HG03039 (cell line): ENCODE results near the gene PTPN3.
"Not testable (repeated sequence)": the region's sequence is repeated elsewhere in the genome, so short reads cannot be mapped to it uniquely, and the experiment has no call there.

Experiments
- ATAC-seq: cut with Tn5 transposase; IDR thresholded peaks from one replicate; pipeline ENCODE4 v1.9.1; 2021; ENCODE audit warnings: mild to moderate bottlenecking, moderate library complexity; ENCODE audit not compliant: unreplicated experiment

The PTPN3 gene

DNA sequence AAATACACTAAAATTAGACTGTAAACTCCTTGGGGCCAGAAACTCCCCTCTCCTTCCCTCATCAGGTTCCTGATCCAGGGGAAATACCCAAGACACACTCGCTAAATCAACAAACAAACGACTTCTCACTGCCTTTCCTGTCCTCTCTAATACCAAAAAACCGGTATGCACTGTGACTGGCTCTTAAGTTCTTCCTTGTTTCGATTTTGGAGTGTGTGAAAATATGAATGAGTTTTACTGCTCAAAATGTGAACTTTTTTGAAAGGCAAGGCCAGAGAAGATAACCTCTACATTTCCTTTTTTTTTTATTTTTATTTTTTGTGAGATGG lies 96.2 kb downstream of the PTPN3 start:
- no peak for ATAC-seq

DNA sequence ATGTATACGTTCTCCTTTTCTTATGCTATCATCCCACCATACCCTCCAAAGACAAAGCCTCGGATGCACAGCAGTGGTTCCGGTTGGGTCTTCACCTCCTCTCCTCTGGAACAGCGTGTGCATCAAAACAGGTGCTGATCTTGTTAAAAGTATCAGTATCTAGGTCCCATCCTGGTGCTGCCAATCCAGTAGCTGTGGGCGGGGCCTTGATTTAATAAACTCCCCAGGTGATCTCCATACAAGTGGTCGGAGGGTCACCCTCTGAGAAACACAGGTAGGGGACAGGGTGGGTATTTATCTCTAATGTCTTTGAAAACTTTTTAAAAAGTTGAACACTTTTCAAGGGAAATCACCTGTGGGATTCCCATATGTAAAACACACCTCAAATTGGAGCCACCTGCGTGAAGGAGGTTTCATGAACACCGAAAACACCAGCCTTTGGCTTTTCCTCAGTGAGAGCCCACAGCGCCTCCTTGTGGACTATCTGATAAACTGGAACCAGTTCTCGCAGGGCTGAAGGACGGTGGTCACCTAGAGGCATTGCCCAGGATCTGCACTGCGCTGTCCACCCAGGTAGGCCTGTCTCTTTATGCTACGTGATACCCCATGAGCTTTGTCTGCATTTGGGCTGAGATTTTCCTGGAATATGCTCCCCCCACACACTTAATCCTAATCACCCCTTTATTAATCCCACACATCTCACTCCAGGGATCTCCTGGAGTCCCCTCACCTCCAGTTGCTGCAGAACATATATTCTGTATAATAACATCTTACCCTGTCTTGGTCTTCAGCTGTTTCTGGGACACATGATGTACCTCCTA lies 96.7 kb downstream of the PTPN3 start:
- ATAC-seq, result no peak

DNA sequence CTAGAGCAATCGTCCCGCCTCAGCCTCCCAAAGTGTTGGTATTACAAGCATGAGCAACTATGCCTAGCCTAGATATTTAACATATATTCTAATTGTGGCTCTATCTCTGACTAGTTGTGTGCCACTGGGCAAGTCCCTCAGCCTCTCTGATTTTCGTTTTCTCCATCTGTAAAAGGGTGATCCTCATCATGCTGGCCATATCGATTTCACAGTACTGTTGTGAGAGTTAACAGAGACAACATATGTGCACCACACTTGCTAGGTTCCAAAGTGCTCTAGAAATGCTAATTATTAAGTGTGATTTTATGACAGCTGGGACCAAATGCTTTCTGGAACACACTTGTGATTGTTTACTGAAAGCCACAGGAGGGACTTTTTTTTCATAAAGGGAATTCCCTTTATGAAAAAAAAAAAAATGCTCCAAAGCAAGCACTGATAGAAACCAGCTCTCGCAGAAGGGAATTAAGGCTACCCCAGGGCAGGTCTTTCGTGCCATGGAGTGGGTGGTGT lies 98.8 kb downstream of the PTPN3 start:
- ATAC-seq, result peak; percentile 69

DNA sequence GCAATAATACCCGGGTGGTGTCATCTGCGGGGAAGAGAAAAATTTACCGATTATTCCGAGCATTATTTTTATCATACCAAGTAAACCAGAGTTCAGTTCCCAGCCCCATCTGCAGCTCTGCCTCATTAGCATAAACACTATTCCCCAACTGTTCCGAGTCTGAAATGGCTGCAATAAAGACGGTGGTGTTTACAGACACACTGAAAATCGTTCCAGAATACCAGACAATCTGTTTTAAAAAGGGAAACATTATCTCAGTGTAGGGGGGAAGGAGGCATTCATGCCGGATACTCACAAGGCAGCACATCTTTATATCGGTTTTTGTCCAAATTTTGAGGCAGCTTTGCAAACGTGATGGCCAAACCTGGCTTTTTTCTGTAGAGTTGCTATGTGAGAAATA lies 106.9 kb downstream of the PTPN3 start:
- ATAC-seq, result no peak

DNA sequence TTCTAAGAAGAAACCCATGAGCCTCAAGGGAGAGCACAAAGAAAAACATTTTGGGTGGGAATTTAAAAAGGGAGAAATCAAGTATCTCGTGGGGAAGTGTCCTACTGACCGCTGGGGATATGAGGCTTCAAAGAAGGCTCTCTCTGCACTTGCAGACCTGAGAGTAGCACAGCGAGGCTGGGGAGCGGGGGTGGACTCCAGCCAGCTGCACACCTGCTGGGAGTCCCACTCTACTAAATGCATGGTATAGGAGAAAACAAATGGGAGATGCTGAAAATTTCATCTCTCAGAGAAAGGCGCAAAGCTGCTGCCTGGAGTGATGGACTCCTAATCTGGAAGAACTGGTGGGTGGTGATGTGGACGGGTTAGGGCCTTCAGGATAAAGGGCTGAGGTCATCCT lies 110.3 kb downstream of the PTPN3 start:
- no peak for ATAC-seq

DNA sequence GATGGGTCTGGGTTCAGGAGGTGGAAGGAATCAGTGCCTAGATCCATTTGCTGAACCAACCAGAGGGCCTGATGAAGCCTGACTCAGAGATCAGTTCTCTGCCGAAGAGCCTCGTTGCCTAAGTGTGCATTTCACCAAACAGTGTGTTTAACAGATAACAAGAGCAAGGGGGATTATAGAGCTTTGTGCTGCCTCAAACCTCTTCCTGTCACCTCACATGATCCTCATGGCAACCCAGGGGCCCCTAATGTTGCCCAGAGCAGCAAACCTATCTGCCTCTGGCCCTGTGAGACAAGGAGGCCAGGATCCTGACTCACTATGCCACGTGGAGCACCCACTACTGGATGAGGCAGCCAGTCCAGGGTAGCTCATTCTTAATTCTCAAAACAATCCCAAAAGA lies 110.9 kb downstream of the PTPN3 start:
- ATAC-seq, result no peak

DNA sequence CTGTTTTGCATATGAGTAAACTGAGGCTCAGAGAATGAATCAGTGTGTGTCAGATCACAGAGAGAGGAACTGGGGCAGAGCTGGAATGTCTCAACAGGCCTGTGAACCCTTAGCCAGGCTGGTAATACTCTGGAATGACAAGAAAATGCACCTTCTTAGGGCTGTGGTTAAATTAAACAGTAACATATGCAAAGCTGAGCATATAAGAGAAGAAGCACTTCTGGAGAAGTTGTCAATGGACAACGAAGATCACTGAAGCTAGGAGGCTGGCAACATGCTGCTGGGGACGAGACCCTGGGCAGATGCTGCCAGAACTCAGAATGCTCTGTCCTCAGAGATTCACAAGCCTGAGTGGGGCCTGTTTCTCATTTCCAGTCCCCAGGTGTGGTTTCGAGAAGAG lies 112.6 kb downstream of the PTPN3 start:
- ATAC-seq, result no peak

DNA sequence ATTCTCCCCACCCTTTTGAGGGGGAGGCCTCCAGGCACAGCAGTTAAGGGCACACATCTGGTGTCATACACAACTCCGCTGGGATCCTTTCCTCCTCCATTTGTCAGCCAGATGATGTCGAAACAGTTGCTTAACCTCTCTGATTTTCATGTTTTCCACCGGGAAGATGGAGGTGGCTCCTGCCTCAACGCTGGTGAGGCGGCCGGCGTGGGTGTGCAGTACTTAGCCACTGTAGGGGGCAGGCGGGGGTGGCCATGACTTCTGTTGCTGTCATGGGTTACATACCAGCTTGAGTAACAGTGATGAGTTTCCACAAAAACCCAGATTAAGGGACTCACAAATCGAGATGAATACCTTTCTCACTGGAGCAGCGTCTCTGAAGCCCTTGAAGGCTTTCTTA lies 114.2 kb downstream of the PTPN3 start:
- ATAC-seq, result no peak

DNA sequence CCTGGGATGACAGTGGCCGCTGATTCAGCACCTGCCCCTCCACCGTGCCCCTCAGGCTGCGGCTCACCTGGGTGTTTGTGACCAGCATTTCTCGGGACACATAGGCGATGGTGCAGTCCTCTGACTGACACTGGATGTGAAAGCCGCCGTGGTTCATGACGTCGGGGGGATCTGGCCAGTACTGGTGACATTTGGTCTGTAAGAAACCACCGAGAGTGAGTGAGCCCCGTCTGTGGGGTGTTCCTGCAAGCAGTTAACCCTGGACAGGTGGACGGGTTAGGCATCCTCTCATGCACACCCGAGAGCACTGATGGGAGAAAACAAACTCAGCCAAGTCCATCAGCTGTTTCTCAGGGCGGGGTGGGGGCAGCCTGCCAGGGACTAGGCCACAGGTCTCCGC lies 114.8 kb downstream of the PTPN3 start:
- no peak for ATAC-seq

DNA sequence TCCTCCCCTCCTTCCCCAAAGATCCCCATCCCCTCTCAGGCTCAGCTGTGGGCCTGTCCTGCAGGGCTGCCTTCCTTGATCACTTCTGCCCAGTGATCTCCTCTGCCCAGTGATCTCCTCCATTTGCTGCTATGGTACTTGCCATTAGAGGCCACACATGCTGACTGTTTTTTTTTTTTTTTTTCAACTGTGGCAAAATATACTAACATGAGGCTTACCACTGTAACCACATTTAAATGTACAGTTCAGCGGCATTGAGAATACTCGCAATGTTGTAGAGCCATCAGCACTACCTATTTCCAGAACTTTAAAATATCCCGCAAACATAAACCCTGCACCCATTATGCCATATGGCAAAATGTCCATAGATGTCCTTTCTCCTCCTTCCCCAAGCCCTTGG lies 115.5 kb downstream of the PTPN3 start:
- ATAC-seq, result no peak

DNA sequence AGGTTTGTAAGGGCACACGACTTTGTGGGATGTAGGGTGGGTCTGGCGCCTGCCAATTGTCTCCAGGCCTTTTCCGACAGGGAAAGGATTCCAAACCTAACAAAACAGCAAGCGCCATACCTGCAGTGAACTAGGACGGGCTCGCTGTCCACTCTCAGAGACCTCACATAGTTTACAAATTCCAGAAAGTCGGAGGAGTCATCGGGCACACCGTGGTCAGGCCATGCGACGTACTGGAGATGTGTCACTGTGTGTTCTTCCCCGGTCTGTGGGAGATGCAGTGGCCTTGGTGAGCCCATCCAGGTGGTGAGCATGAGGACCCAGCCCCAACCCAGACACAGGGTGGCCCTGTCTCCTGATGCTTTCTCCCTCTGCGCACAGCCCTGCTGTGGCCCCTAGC lies 115.9 kb downstream of the PTPN3 start:
- ATAC-seq, result no peak

DNA sequence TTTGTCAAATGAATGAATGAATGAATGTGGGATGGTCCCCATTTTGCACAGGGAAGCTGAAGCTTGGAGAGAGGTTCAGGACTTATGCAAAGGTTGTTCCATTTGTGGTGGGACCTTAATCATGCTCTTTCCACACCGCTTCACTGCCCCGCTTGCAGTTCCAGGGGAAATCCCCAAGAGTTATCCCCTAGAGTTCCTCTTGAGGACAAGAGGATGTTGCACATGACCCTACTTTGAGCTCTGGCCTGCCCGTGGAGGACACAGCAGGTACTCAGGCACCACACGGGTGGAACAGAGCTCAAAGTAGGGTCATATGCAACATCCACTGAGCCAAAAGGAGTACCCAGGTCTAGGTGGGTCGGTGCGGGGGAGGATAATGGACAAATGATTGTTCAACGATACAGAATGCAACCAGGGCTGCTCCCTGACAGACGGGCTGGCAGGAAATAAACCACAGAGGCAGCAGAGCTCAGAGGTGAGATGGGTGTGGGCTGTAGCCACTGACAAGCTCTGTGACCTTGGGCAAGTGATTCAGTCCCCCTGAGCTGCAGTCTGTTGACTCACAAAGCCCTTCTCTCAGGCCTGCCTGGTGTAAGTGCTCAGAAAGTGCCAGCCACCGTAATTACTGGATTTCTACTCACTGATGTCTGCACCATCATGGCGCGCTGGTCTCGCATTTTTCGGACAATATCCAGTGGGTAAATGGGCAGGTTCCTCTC lies 116.9 kb downstream of the PTPN3 start:
- ATAC-seq, result peak; percentile 54

DNA sequence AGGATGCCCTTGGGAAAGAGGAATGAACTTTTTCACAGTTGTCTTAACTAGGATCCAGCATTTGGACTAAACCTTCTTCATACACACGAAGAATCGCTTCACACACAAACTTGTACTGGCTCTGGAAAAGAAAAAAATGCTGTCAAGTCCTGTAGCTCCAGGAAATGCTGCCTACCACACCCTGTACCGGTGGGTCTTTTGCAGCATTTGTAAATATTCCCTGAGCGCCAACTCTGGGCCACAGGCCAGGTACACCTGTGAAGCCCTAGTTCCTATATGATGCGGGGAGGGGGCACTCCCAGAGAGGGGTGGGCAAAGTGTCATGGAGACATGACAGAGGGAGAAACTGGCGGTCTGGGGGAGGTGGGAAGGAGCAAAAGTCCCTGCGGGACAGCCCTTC lies 118.6 kb downstream of the PTPN3 start:
- no peak for ATAC-seq

DNA sequence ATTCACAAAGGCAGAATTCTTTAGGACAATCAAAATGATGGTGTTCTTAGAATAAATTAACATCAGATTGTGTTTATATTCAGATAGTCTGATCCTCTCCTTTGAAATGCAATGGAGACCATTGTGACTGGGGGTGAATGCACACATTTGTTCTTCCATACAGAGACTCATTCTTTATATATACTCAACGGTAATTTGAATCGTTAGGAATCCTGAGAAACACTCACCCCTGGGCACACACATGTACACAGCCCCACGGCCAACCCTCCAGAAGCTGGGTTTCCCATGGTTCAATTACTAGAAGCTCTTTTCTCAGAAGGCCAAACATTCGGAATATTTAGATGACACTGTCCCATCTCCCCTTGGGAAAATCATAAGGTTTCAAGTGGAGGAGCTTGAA lies 119.8 kb downstream of the PTPN3 start:
- ATAC-seq, result no peak

DNA sequence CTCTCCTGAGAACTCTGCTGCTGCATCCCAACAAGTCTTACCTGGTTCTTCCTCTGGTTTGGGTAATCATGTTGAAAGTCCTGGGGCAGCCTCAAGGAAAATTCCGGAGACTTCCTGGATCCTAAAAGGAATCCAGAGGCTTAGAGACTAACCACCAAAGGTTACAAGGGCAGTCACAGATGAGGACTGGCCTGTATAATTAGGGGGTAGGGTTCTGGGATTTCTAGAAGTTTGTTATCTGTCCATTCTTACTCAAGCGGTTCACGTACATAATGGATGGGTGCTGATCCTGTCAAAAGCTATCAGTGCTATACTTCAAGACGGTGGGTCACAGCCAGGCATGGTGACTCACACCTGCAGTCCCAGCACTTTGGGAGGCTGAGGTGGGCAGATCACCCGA lies 125.9 kb downstream of the PTPN3 start:
- no peak for ATAC-seq

DNA sequence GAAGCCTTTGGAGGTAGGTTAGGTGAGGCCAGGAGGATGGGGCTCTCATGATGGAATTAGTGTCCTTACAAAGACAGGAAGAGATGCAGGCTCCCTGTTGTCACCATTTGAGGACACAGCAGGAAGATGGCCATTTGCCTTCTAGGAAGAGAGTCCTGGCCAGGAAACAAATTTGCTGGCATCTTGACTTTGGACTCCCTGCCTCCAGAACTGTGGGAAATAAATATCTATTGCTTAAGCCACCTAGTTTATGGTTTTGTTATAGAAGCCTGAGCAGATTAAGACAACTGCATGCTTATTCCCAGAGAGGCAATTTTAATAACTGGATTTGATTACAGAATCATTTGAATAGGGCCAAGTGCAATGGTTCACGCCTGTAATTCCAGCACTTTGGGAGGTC lies 126.7 kb downstream of the PTPN3 start:
- no peak for ATAC-seq

DNA sequence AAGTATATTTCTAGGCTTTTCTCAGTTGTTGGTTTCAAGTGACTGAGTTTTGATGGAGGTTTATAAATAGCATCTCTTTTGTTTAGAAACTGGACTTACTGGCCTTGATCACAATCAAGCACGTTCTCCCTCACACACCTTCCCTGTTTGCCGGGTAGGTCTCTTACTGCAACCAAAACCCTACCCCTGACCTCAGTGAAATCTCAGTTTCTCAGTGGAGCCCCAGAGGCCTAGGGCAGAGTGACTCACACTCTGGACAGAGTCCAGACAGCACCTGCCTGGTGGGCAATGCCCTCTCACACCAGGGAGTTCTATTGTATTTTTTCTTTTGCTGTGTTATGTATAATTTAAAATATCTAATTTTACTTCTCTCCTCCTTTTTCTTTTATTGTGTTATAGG lies 128.8 kb downstream of the PTPN3 start:
- no peak for ATAC-seq

DNA sequence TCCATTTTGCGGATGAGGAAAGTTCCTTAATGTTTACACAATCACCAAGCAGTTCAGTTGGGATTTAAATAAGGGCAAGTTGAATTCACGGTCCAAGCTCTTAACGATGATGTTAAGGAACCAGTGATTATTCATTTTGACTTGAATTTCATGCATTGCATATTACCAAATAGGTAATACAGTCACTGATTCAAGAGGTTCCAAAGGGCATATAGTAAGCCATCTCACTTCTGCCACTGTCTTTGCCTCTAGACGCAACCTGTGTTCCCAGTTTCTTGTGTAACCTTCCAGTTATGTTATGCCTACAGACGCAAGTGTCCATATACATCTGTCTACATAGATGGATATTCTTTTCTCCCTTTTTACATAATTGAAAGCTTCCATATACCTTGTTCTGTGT lies 137.3 kb downstream of the PTPN3 start:
- no peak for ATAC-seq

DNA sequence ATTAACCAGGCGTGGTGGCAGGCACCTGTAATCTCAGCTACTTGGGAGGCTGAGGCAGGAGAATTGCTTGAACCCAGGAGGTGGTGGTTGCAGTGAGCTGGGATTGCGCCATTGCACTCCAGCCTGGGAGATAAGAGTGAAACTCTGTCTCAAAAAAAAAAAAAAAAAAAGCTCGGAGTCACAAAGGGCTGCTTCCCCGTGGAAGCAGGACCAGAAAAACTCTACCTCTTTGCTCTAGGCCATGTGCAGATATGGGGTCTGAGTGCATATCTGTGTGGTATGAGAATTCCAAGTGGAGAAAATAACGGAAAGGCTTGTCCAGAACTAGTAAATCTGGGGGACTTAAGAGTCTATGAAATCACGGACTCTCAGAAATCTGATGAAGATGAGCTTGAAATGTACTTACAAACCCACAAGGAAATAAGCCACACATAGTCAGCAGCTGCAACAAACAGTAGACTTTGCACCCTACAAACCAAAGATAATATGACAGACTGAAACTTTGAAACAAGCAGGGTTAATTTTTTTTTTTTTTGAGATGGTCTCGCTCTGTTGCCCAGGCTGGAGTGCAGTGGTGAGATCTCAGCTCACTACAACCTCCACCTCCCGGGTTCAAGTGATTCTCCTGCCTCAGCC lies 139.0 kb downstream of the PTPN3 start:
- not testable (repeated sequence) for ATAC-seq

DNA sequence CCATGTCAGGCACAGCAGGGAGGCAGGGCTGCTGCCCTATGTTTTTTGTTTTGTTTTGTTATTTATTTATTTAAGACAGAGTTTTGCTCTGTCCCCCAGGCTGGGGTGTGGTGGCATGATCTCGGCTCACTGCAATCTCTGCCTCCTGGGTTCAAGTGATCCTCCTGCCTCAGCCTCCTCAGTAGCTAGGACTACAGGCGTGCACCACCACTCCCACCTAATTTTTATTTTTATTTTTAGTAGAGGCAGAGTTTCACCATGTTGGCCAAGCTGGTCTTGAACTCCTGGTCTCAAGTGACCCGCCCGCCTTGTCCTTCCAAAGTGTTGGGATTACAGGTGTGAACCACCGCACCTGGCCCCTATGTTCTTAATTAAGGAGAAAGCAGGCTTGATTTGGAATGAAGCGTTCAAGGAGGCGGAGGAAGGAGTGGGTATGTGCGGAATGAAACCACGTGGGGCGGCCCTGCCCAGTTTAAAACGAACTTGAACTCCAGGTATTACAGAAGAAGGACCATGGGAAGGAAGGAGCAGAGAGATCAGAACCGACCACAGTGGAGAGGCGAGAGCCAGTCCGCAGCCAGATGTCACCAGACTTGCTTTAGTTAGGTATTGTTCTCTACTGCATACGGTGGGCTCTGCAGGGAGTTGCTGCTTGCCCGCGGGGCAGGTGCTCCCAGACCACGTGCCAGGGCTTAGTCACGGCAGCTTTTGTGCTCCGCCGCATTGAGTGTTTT lies 142.4 kb downstream of the PTPN3 start:
- no peak for ATAC-seq

DNA sequence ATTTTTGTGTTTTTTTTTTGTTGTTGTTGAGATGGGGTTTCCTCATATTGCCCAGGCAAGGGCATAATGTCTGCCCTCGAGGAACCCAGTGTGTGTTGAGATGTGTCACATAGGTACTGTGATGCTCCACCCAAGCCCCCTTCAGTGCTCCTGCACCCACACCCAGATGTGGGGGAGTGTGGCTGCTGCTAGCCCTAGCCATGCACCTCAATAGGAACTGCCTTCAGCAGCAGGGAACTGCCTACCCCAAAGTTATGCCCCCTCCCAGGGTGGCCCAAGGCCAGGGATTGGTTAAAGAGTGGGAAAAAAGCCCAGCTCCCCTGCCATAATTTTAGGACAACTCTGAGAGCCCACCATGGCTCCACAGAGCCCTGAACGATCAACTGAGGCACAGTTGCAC lies 143.9 kb downstream of the PTPN3 start:
- ATAC-seq, result no peak
